DMS 273 (cell line): ENCODE data around the gene METTL6.
"Not testable (repeated sequence)": the region's sequence is repeated elsewhere in the genome, so short reads cannot be mapped to it uniquely, and the experiment has no call there.

ENCODE experiments used
- DNase-seq: peaks from one replicate; lab custom pipeline; 2025; ENCODE audit not compliant: unreplicated experiment; lab: John Stamatoyannopoulos, UW

METTL6 gene

DNA sequence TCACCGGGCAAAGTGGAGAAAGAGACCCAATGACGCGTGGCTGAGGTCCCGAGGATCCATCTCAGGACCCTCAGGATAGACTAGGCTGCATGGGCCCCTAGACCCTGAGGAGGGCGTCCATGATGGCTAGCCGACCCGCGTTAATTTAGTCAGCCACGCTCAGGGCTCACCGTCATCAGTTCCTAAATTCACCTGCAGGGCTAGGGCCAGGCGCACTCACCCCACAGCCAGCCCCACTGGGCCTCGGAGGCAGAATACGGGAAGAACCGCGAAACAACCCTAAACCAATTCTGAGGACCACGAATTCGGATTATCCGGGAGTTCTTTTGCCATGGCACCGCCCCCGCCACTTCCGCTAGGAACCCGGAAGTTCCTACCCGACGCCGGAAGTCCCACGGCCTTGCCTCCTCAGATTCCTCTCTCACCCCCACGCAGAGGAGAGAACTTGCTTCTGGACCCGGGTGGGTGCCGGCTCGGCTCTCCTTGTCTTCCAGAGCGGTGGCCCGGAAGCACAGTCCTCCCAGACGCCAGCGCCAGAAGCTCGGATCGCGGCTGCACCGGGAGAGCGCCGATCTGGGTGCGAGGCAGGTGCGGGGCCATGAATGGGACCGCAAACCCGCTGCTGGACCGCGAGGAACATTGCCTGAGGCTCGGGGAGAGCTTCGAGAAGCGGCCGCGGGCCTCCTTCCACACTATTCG lies at the start of gene METTL6, which contains the start of gene EAF1:
Gene METTL6 (minus strand): TSS at position 363 of the 699 bp plus-strand sequence. CDS start 1,033 bp downstream, outside the sequence.
Gene EAF1 (plus strand): TSS at position 417 of the 699 bp plus-strand sequence. CDS start 182 bp downstream, at position 599.
- DNase-seq = peak; percentile 90

DNA sequence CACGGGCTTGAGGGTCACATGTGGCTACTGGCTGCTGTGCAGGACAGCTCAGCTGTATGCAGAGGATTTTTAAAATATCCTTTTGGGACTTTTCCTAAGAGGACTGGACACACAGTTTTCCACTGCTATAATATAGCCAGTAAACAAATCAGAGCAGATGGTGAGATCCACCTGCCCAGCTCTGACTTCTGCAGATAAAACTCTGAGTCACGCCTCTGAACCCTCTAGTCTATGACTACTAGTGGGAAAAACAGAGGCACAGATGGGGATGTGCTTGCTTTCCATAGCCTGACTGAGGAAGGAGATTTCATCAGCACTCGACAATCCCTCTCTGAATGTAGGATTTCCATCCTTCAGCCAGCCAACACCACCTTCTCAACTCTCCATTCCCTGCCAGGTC lies 49.0 kb upstream of the METTL6 start:
- peak; percentile 91 for DNase-seq

DNA sequence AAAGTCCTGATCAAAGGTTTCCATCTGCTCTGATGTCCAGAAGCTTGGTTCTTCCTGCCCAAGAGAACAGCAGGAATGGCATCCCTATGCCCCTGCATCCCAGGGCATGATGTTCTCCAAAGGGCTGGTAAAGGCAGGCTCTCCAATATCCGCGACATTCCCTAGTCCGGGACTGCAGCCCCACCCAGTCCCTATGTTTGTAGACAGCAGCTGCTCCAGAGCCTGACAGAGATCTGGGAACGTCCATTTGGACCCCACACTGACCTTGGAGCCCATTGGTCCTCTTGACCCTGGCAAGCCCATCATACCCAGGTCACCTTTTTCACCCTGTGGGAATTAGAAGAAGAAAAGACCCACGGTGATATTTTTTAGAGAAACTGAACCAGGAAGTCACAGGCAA lies 47.8 kb upstream of the METTL6 start:
- DNase-seq = no peak

GRCh38 chr3:15471861-15472260 lies 44.5 kb upstream of the METTL6 start:
- no peak for DNase-seq

DNA sequence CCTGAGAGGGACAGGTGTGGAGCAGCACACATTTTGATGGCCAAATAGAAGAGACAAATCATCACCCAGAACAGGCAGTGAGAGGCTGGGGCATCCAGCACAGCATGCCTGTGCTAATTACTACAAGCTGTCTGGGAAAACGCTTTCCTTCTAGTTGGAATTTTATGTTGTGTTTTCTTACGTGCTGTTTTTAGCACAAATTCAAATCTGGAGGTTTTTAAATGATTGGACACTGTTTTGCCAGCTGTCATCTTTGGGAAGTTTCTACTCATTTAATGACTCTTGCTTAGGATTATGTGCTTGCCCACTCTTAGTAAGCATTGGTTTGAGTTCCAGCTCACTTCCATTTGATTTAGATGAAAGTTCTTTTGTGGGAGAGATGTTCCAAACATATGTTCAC lies 43.5 kb upstream of the METTL6 start:
- DNase-seq = no peak

DNA sequence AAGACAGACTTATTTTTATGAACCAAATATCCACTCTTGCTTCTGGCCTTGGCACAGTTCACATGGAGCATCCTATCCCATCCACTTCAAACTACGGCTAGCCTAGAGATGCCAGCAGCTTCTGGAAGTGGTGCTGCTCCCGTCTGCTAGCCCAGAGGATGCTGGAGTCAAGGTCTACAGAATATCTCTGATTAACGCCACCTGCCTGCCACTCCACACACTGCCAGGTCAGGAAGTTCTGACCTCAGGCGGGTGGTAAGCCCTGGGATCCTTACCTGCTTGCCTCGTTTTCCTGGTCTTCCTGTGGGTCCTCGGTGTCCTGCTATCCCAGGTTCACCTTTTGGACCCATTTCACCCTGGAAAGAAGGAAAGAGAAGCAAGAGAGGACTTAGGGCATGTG lies 42.9 kb upstream of the METTL6 start:
- no peak for DNase-seq

GRCh38 chr3:15467227-15468181 lies 40.2 kb upstream of the METTL6 start:
- DNase-seq = peak; percentile 60

DNA sequence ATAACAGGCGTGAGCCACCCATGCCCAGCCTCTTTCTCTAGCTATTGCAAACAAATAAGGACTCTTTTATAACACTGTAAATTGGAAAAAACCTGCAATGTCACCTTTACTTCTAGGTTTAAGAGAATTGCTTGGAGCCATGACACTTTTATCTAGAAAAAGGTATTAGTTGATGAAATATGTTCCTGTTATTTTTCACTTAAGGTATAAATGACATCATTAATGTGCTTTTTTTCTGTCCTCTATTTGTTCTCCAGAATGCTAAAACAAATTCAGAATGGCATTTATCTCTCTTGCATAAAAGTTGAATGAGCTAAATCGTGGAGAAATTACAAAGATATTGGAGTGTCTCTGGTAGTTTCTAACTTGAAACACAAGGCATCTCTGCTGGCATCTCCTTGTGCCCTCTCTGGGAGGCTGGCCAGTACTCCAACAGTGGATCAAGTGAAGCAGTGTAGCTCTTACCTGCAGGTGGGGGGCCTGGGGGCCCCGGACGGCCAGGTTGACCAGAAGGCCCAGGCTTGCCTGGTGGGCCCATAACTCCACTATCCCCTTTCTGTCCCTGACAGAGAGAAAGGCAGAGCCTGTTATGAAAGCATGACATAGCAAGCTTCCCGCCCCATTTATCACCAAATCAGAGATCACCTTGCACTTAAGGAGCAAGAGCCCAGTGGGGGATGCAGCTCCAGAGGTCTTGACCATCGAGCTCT lies 38.7 kb upstream of the METTL6 start:
- DNase-seq = no peak

DNA sequence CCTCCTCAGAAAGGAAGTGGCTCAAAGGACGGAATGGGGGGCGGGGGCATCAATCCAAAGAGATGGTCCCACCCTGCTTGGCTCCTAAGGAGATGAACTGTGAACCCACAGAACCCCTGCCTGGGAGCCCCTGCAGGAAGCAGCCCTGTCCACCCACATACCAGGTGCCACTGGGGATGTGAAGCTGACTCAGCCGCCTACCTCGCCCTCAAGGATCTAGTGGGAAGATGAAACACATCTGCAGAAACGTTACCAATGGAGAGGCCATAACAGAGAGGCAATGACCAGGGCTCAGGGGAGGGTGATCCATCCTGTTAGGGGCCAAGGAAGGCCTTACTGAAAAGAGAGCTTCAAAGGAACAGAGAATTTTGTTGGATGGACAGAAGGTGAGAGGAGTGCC lies 35.1 kb upstream of the METTL6 start:
- DNase-seq = no peak

DNA sequence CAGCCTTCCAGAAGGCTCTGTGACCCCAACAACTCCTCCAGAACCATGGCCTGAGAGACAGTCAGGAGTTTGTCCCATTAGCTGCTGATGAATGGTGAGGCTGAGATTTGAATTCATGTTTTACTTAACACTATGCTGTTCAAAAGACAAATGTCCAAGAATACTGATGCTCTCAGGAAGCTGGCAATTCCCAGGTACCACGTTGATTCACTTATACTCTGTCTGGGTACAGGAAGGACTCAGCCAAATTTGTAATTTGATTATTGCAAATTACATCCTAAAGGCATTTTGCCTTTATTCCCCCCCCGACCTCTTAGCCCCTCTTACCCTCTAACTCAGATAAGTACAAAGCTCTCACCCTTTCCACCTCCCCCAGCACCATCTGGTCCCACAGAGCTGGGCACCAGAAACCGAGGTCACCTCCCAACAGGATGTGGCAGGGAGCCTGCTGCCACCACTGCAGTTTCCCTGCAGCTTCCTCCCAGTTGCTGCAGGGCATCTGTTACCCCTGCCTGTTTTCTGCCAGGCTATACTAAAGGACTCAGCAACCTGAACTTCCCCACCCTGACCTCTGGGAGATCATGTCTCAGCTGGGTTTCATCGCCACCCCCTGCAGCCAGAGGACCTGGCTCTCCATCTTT lies 33.7 kb upstream of the METTL6 start:
- DNase-seq = peak; percentile 90

GRCh38 chr3:15458212-15458780 lies 31.0 kb upstream of the METTL6 start:
- DNase-seq = no peak

GRCh38 chr3:15456915-15457314 lies 29.6 kb upstream of the METTL6 start:
- not testable (repeated sequence) for DNase-seq

DNA sequence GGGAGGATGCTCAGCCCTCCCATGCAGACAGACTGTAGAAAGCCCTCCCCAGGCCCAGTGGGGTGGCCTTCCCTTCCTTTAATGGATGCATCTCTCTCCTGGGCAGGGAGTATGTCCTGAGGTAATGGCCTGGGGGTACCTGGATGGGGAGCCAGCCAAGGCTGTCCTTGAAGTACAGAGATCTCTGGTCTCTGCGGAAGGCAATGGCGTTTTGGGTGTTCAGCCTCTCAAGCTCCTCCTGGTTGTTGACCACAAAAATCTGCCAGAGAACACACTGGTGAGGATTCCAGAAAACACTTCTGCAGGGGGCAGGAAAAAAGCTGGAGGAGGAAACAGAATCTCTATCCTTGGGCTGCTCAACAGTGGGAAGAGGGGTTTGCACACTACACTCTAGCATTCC lies 29.0 kb upstream of the METTL6 start:
- no peak for DNase-seq

- DNase-seq = no peak
Measured at GRCh38 chr3:15455756-15456155, 28.4 kb upstream of the METTL6 start.

GRCh38 chr3:15454965-15455364 lies 27.6 kb upstream of the METTL6 start:
- DNase-seq = no peak

- no peak for DNase-seq
Measured at GRCh38 chr3:15453991-15454625, 26.8 kb upstream of the METTL6 start.

- DNase-seq = no peak
Measured at GRCh38 chr3:15453501-15453900, 26.2 kb upstream of the METTL6 start.

- no peak for DNase-seq
Measured at GRCh38 chr3:15452961-15453360, 25.6 kb upstream of the METTL6 start.

DNA sequence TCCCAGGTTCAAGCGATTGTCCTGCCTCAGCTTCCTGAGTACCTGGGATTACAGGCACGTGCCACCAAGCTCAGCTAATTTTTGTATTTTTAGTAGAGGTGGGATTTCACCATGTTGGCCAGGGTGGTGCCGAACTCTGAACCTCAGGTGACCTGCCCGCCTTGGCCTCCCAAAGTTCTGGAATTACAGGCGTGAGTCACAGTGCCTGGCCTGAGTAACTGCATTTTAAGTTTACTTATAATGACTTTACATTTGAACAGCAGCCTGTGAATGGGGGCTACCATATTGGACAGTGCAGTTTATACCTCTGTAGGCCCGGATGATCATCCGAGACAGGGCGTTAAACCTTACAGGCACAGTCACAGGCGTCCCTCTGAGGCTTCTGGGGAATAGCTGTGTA lies 24.8 kb upstream of the METTL6 start:
- no peak for DNase-seq
